OCI-LY7 (cell line): Measurements from ENCODE around the gene ST3GAL3.

Experiments used
- CTCF ChIP-seq: fragments of 200-600 bp; sonication (generic); conservative IDR thresholded peaks from 2 replicates; pipeline ENCODE4 v1.5.1; 2014; ENCODE audit warnings: mild to moderate bottlenecking, antibody characterized with exemption, low read length, moderate library complexity, mixed read lengths
- EZH2phosphoT487 ChIP-seq: fragments of 200-600 bp; sonication (generic); IDR thresholded peaks from 2 replicates; pipeline ENCODE4 v1.6.1; 2018; ENCODE audit warnings: low read depth, borderline replicate concordance, mild to moderate bottlenecking, mixed run types, antibody characterized with exemption, low read length, moderate library complexity, mixed read lengths

- no peak for TF ChIP-seq CTCF
- TF ChIP-seq EZH2phosphoT487: no peak
These were observed 136.3 kb downstream of the ST3GAL3 start for GRCh38 chr1:43843684-43844083.
